ENCODE measurements around the gene PI16.

DNA sequence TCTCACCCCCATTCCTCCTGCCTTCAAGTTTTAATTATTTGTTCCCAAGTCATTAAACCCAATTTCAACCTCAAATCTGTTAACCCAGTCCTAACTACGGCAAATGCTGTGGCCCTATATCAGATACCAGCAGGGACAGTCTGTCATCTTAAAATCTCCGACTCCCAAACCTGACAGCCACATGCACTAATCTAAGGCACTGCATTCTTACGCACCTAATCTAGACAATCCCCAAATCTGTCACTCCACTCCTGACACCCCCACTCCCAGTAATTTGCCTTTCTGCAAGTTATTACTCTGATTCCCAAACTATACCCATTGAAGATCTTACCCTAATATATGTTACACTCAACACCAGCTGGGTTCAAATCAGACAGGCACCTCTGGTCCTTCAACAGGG is 29.0 kb downstream of the PI16 start:
- TF ChIP-seq CTCF (optimal IDR thresholded peaks at IDR 0.05 in 1 of 3, IDR thresholded peaks at IDR 0.05 in 1 of 3, conservative IDR thresholded peaks at IDR 0.05 in 1 of 3; ENCODE audit: extremely low read depth in 1 of 3, insufficient read depth in 2 of 3, low read length in 3 of 3) (no peak), EZH2 (IDR thresholded peaks at IDR 0.05; ENCODE audit: low read length) (no peak)

Measured in keratinocyte (primary cell).